B cell (primary cell): ENCODE measurements around the gene TBX4. TPM values are rescaled to one million over a fixed set of nuclear protein-coding genes. Genes with fewer than 3 reads are reported as not detected.

Experiments
- ATAC-seq: fragments of 200-7000 bp; cut with Tn5 transposase; one replicate; pipeline ENCODE4 v1.10.0; 2021; ENCODE audit warnings: low read depth, mild to moderate bottlenecking, moderate number of reproducible peaks, moderate library complexity
- CTCF ChIA-PET: fragments of 350-600 bp; sonication (Branson Sonifier 250); formaldehyde crosslinking; loops from one replicate; lab custom pipeline; 2021; ENCODE audit warnings: antibody characterized with exemption, inconsistent platforms; lab: Charles Lee
- POLR2A ChIA-PET: fragments of 350-600 bp; sonication (Branson Sonifier 250); formaldehyde crosslinking; loops from one replicate; lab custom pipeline; 2021; ENCODE audit warnings: antibody characterized with exemption; lab: Charles Lee
- DNase-seq: peaks from one replicate; pipeline ENCODE4 v3.0.0; 2013
- H2AFZ ChIP-seq: 2 replicates; pipeline ENCODE4 v1.6.1; 2012; ENCODE audit warnings: mild to moderate bottlenecking, low read depth, low read length; ENCODE audit not compliant: insufficient read depth, poor library complexity, severe bottlenecking
- H3K27ac ChIP-seq, 2 donors: 1 replicate in 1 of 2; 2 replicates in 1 of 2; pipeline ENCODE4 v1.5.1; 2012 to 2013; ENCODE audit warnings: low read length in 2 of 2, mild to moderate bottlenecking in 2 of 2, moderate library complexity in 1 of 2
- H3K27me3 ChIP-seq, 4 experiments: fragments of 200-600 bp in 1 of 4; sonication (generic) in 1 of 4; replicated peaks in 1 of 4; 1 replicate in 2 of 4; 2 replicates in 2 of 4; pipeline versions ENCODE4 v1.6.1 to v1.7.0; 2013 to 2016; ENCODE audit warnings: low read length in 3 of 4, mild to moderate bottlenecking in 2 of 4, mixed read lengths in 1 of 4, moderate library complexity in 1 of 4; ENCODE audit not compliant: insufficient read depth in 4 of 4, control insufficient read depth in 3 of 4; ENCODE audit errors: control extremely low read depth in 1 of 4
- H3K36me3 ChIP-seq, 2 experiments: replicated peaks in 1 of 2; 1 replicate in 1 of 2; 2 replicates in 1 of 2; pipeline versions ENCODE4 v1.6.1 to v1.7.1; 2013; ENCODE audit warnings: low read length in 1 of 2; ENCODE audit not compliant: insufficient read depth in 2 of 2, control insufficient read depth in 1 of 2; ENCODE audit errors: control extremely low read depth in 1 of 2, extremely low read depth in 1 of 2
- H3K4me1 ChIP-seq, 2 donors: fragments of 200-600 bp in 1 of 2; sonication (generic) in 1 of 2; 1 replicate in 1 of 2; 2 replicates in 1 of 2; pipeline versions ENCODE4 v1.5.1 to v1.6.1; 2013 to 2017; ENCODE audit warnings: low read length in 2 of 2; ENCODE audit not compliant: control insufficient read depth in 2 of 2, insufficient read depth in 2 of 2
- H3K4me2 ChIP-seq: replicated peaks from 2 replicates; pipeline ENCODE3; 2012; ENCODE audit warnings: mild to moderate bottlenecking, low read depth, low read length; ENCODE audit not compliant: poor library complexity, severe bottlenecking
- H3K4me3 ChIP-seq, 5 experiments: fragments of 200-600 bp in 1 of 5; sonication (generic) in 1 of 5; 1 replicate in 3 of 5; 2 replicates in 2 of 5; pipeline versions ENCODE4 v1.5.1 to v1.7.0; 2011 to 2016; ENCODE audit warnings: low read length in 4 of 5, mild to moderate bottlenecking in 4 of 5, low read depth in 2 of 5, control low read depth in 1 of 5, moderate library complexity in 1 of 5; ENCODE audit not compliant: insufficient read depth in 1 of 5; ENCODE audit errors: control extremely low read depth in 1 of 5, extremely low read depth in 1 of 5
- H3K79me2 ChIP-seq: fragments of 200-600 bp; sonication (generic); one replicate; pipeline ENCODE4 v1.6.0; 2016; ENCODE audit warnings: low read length; ENCODE audit not compliant: control insufficient read depth, insufficient read depth
- H3K9ac ChIP-seq: fragments of 200-600 bp; sonication (generic); 2 replicates; pipeline ENCODE4 v1.6.1; 2017; ENCODE audit warnings: mild to moderate bottlenecking, low read length, moderate library complexity
- H3K9me3 ChIP-seq, 3 donors: one replicate each; pipeline versions ENCODE4 v1.6.1 to v1.7.1; 2013; ENCODE audit warnings: low read length in 2 of 3; ENCODE audit not compliant: control insufficient read depth in 2 of 3, insufficient read depth in 1 of 3; ENCODE audit errors: control extremely low read depth in 1 of 3
- H4K20me1 ChIP-seq: 2 replicates; pipeline ENCODE4 v1.6.0; 2012; ENCODE audit warnings: mild to moderate bottlenecking, low read length; ENCODE audit not compliant: insufficient read depth, control insufficient read depth, poor library complexity, severe bottlenecking
- H3K27ac Mint-ChIP-seq: one replicate; pipeline ENCODE4 v1.8.0; 2021; ENCODE audit warnings: mixed read lengths
- H3K27me3 Mint-ChIP-seq: one replicate; pipeline ENCODE4 v1.8.0; 2021; ENCODE audit warnings: mixed read lengths
- H3K4me1 Mint-ChIP-seq: one replicate; pipeline ENCODE4 v1.8.0; 2021; ENCODE audit warnings: mixed read lengths
- H3K4me3 Mint-ChIP-seq: one replicate; pipeline ENCODE4 v1.8.0; 2021; ENCODE audit warnings: mixed read lengths
- H3K9me3 Mint-ChIP-seq: one replicate; pipeline ENCODE4 v1.8.0; 2022; ENCODE audit warnings: mixed read lengths; ENCODE audit not compliant: insufficient read depth
- EZH2 ChIP-seq: IDR thresholded peaks from 2 replicates; pipeline ENCODE4 v1.6.1; 2012; ENCODE audit warnings: borderline replicate concordance, low read depth, mild to moderate bottlenecking, moderate library complexity, low read length; ENCODE audit not compliant: insufficient read depth, poor library complexity, severe bottlenecking
- WGBS: methylation state at CpG from one replicate; pipeline ENCODE4 v1.1.5; 2013; ENCODE audit warnings: missing lambda C conversion rate; ENCODE audit not compliant: insufficient coverage; 5-methylcytosine and 5-hydroxymethylcytosine counted together
- intact Hi-C: fragments of 100-400 bp; cut with micrococcal nuclease; formaldehyde crosslinking; loops from one replicate; pipeline ENCODE4 v1.10.0; 2022
- polyA plus RNA-seq: library from polyadenylated mRNA; depleted of rRNA; stranded (reverse); fragments of >200 nt; gene quantifications from 2 replicates; pipeline ENCODE4 v1.2.3, GENCODE V29; 2012
- total RNA-seq, 2 donors: library from RNA; stranded (reverse); fragments of 120-200 nt in 1 of 2; gene quantifications; 1 replicate in 1 of 2; 2 replicates in 1 of 2; pipeline versions ENCODE4 v1.2.3 to v1.2.4, GENCODE V29; 2013 to 2022
- TF ChIP-seq, protein P1 (sequence below): fragments of 200-600 bp; IDR thresholded peaks from one replicate; pipeline ENCODE4 v1.8.0; 2022; ENCODE audit warnings: antibody characterized with exemption, mild to moderate bottlenecking

TBX4 gene
- total and polyA plus RNA-seq, 2 donors (not counting 1 experiment from before 2014, with no cell fraction given), result not detected

DNA sequence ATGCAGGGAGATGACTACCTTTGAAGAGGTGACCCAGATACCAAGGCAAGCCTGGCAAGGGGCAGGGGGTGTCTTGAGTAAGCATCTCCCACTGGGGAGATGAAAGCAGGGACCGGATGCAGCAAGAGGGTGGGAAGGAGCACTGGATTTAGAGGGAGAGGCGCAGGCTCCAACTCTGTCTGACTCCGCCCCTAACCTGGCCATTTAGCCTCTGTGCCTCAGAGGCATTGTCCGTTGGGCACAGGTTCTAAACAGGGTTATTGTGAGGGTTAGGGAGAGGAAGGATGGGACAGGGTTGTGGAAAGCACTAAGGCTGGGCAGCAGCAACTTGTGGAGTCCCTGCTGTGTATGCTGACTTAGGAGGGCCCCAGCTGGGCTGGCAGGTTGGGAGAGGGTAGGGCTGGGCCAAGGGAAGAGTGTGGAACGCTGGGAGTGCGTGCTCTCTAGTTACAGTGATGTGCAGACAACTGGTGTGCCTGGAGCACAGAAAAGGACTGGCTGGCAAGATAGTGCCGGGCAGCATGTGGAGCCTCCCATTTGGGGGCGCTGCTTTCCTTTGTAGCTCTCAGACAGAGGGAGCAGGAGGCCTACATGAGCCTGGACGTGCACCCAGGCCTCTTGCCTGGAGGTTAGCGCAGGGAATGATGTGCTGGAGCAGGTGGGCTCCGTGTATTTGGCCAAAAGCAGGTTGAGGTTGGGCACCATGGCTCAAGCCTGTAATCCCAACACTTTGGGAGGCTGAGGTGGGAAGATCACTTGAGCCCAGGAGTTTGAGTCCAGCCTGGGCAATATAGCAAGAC, 26.3 kb upstream of the TBX4 start:
- Histone ChIP-seq H3K4me1 (no peaks in the 10 kb centered on the region), H3K79me2 (no peaks in the 10 kb centered on the region), H3K27me3 (peaks cover 0 to 21% (median 1%) of the 10 kb centered on the region in 4 experiments), H3K27ac (no peak overlapping the region), H3K36me3 (no peaks in the 10 kb centered on the region), H3K9me3 (no peaks in the 10 kb centered on the region), H2AFZ (no peak overlapping the region), H3K4me3 (no peak overlapping the region), H4K20me1 (no peaks in the 10 kb centered on the region), H3K9ac (no peak overlapping the region), H3K4me2 (no peak overlapping the region)
- ChIA-PET CTCF (interaction anchor here (1.1 to 1.6 kb wide), 2 partner anchors 10 to 14 kb away, joined by 3 to 9 read pairs; no protein-coding TSS in a partner anchor), POLR2A (no interaction called here)
- ATAC-seq, result no peak
- no peaks in the 10 kb centered on the region for H3K4me1 Mint-ChIP-seq
- DNase-seq, result no peak
- WGBS, result 69% methylated on average over 11 of the region's 11 CpGs
- H3K27me3 Mint-ChIP-seq, result peaks cover 48% of the 10 kb centered on the region
- no peaks in the 10 kb centered on the region for H3K9me3 Mint-ChIP-seq
- TF ChIP-seq, protein P1, sequence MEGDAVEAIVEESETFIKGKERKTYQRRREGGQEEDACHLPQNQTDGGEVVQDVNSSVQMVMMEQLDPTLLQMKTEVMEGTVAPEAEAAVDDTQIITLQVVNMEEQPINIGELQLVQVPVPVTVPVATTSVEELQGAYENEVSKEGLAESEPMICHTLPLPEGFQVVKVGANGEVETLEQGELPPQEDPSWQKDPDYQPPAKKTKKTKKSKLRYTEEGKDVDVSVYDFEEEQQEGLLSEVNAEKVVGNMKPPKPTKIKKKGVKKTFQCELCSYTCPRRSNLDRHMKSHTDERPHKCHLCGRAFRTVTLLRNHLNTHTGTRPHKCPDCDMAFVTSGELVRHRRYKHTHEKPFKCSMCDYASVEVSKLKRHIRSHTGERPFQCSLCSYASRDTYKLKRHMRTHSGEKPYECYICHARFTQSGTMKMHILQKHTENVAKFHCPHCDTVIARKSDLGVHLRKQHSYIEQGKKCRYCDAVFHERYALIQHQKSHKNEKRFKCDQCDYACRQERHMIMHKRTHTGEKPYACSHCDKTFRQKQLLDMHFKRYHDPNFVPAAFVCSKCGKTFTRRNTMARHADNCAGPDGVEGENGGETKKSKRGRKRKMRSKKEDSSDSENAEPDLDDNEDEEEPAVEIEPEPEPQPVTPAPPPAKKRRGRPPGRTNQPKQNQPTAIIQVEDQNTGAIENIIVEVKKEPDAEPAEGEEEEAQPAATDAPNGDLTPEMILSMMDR, result no peak
- TF ChIP-seq EZH2, result no peak
- H3K27ac Mint-ChIP-seq, result no peak overlapping the region
- intact Hi-C loops, result no loop called here
- H3K4me3 Mint-ChIP-seq, result no peak overlapping the region
